Activated naive CD8-positive, alpha-beta T cell treated with anti-CD3 and anti-CD28 coated beads, Interleukin-2, amount 10 ng/mL, durations not matched to agents 7 days and 5 days (primary cell): ENCODE data around the gene USP12. TPM values are rescaled to one million over a fixed set of nuclear protein-coding genes. Genes with fewer than 3 reads are reported as not detected.

ENCODE experiments used
- ATAC-seq: fragments of 150-1000 bp; cut with Tn5 transposase; one replicate; pipeline ENCODE4 v1.10.0; 2021; ENCODE audit warnings: low read depth, moderate library complexity
- POLR2A ChIA-PET: fragments of 350-600 bp; sonication (Branson Sonifier 250); formaldehyde crosslinking; loops from one replicate; lab custom pipeline; 2021; ENCODE audit warnings: antibody characterized with exemption; lab: Charles Lee
- DNase-seq: peaks from one replicate; pipeline ENCODE4 v3.0.0; 2021
- H3K27ac Mint-ChIP-seq: one replicate; pipeline ENCODE4 v1.8.0; 2022; ENCODE audit warnings: mild to moderate bottlenecking, mixed read lengths
- H3K27me3 Mint-ChIP-seq: one replicate; pipeline ENCODE4 v1.8.0; 2022; ENCODE audit warnings: mild to moderate bottlenecking, moderate library complexity, mixed read lengths
- H3K36me3 Mint-ChIP-seq: one replicate; pipeline ENCODE4 v1.8.0; 2021; ENCODE audit warnings: mild to moderate bottlenecking, mixed read lengths
- H3K4me1 Mint-ChIP-seq: one replicate; pipeline ENCODE4 v1.8.0; 2021; ENCODE audit warnings: mixed read lengths
- H3K4me3 Mint-ChIP-seq: one replicate; pipeline ENCODE4 v1.8.0; 2022; ENCODE audit warnings: mild to moderate bottlenecking, moderate library complexity, mixed read lengths
- H3K9me3 Mint-ChIP-seq: one replicate; pipeline ENCODE4 v1.8.0; 2021; ENCODE audit warnings: mixed read lengths
- total RNA-seq, 2 experiments: library from RNA; stranded (reverse); gene quantifications; one replicate each; pipeline ENCODE4 v1.2.3, GENCODE V29; 2021

USP12 gene
- total RNA-seq, 2 experiments from 2014 or later, result 21.4 to 23.9 TPM

DNA sequence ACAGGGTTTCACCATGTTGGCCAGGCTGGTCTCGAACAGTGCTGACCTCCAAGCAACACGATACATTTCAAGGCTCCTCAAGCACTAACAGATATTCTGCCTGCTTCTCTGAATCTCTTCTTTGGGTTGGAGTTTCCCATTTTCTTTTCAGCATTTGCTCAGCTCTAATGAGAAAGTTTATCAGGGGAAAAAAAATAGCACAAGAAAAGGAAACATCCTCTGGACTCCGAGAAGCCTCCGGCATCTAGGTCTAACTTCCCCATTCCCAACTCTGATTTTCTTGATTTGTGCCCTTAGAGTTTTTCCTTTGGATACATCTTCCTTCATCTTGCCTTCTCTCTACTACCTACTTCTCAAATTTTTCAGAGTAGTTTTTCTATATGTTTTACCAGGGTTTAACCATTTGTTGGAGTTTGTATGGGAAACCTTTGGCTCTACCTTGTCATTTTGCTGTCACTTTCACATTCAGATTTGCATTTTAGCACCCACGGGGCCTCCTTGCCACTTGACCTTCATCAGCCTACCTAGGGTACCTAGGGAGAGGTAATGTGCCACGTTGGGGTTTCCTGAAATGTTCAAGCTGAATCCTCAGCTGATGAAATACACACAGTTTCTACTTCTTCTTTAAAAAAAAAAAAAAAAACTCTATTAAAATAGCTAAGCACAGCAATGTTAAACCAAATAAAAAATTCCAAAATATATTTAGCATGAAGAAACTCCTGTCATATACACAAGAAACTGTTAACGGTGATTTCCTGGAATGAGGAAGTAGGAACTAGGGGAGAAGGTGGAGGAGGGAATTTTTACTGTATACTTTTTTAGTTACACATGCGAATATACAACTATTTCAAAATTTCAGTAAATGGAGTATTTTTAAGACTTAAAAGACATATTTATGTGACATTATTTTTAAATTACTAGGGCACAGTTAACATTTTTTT is 5.1 kb upstream of the USP12 start:
- Mint-ChIP-seq H3K4me3 (no peak overlapping the region), H3K27me3 (peaks cover 3% of the 10 kb centered on the region), H3K4me1 (peaks cover 13% of the 10 kb centered on the region), H3K27ac (no peak overlapping the region), H3K9me3 (no peaks in the 10 kb centered on the region), H3K36me3 (no peaks in the 10 kb centered on the region)
- POLR2A ChIA-PET, result no interaction called here
- DNase-seq, result no peak
- ATAC-seq, result no peak

DNA sequence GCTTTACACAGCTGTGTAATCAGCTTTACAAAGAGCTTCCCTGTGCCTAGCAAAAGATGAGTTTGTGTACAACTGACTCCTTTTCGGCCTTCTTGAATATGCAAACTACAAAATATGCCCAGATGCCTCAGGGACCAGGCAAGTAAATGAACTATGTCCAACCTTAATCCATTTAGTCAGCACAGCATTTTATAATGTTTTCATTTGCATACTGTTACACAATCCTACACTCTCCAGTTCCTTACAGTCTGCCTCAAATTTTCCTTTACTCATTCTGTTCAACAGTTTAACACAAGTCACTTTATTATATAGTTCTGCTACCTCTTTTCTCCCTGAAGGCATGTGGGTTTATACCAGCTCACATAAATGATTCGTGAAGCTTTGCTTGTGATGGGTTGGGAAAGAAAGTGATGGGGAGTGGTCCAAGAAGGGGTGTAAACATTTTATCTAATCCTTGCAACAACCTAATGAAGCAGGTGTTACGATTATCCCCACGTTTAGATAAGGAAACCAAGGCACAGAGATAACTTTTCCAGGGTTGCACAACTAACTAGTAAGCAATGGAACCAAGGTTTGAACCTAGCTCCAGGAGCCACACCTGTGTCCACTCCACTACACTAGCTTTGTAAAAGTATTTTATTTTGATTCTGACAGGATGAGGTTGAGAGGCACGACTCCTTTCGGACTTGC is 3.3 kb upstream of the USP12 start:
- POLR2A ChIA-PET, result interaction anchor here (0.7 to 1.3 kb wide), 3 partner anchors 43 to 198 kb away, joined by 3 read pairs; partner anchors contain the start of gene RPL21
- Mint-ChIP-seq H3K9me3 (no peaks in the 10 kb centered on the region), H3K27ac (no peak overlapping the region), H3K4me1 (peaks cover 18% of the 10 kb centered on the region), H3K27me3 (peaks cover 3% of the 10 kb centered on the region), H3K36me3 (no peaks in the 10 kb centered on the region), H3K4me3 (no peak overlapping the region)
- DNase-seq (no peak), ATAC-seq (no peak)

DNA sequence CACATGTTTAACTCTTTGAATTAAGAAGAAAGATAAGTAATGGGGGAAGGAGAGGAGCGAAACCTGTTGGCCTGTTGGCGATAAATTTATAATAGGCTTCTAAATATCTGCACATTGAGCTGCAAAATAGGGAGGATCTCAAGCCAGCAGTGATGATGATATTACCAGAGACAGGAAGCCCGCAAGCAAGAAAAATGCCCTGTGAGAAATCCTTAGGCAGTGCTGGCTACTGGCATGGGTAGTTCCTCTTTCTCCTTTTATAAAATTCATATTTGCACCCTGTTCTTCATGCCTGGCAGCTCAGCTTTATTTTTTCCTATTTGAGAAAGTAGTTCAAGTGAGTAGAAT is 858 bp upstream of the USP12 start:
- H3K4me3 Mint-ChIP-seq, result peak overlapping the region; percentile 85
- ATAC-seq, result no peak
- peak overlapping the region; percentile 88 for H3K27ac Mint-ChIP-seq
- H3K4me1 Mint-ChIP-seq, result peaks cover 30% of the 10 kb centered on the region
- no peaks in the 10 kb centered on the region for H3K36me3 Mint-ChIP-seq
- no peaks in the 10 kb centered on the region for H3K27me3 Mint-ChIP-seq
- no peaks in the 10 kb centered on the region for H3K9me3 Mint-ChIP-seq
- POLR2A ChIA-PET, result interaction anchor here (0.8 to 1.0 kb wide), 3 partner anchors 41 to 190 kb away, joined by 3 read pairs; partner anchors contain the start of gene RPL21
- no peak for DNase-seq

DNA sequence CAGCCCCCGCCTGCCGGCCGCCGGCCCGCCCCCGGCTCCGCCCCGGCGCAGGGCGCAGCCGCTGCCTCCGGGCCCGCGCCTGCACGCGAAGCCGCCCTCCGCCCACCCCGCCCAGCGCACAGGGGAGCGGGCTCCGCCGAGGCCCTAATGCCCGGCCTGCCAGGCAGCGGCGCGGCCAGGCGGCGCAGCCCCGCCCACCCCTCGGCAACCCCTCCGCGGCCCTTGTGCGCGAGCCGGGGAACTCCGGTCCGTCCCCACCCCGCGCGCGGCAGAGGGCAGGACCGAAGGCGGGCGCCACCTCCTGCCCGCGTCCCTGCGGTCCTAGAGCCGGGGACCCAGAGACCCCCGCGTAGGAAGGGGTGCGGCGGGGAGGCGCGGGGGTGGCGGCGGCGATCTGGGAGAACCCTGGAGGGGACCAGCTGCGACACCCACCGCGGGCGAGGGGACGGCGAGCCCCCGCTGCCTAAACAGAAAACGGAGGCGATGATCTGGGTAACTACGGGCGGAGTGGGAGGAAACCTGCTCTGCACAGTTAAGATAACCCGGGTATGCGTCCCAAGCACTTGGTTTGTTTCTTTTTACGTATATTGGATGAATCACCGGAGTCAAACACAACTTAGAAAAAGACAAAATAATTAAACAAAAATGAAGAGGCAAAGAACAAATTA is 350 bp upstream of the USP12 start:
- H3K9me3 Mint-ChIP-seq, result no peaks in the 10 kb centered on the region

DNA sequence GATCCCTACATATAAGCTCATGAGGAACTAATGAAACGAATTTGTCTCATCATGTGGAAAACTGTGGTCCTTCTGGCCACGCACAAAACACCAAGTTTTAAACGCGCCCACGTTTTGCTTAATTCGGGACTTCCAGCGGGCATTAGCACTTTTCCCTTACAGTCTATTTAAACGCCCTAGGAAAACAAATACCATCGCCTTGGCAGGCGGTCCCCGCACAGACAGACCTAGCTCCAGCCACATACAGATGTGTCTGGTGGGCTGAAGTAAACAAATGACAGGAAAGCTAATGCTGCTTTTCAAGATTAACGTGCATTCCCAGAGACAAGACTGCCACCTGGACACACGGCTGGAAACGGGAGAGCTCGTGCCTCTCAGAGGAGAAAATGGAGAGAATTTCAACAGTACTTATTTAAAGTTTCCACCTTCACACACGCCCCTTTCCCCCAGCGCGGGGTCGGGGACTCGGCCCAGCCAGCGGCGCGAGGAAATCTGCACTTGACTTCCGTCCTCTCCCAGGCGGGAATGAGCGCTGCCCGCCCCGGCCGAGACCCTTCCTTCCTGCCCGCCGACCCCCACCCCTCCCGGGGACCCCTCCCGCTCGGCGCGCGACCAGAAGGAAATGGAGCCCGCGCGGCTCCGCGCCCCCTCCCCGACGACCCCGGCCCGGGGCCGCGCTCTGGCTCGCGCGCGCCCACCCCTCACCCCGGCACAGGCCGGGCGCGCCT is 931 bp downstream of the USP12 start:
- POLR2A ChIA-PET, result interaction anchor here (0.9 to 1.0 kb wide), 2 partner anchors 39 to 126 kb away, joined by 3 to 8 read pairs; no protein-coding TSS in a partner anchor
- Mint-ChIP-seq H3K27me3 (no peaks in the 10 kb centered on the region), H3K9me3 (no peaks in the 10 kb centered on the region), H3K4me3 (peak overlapping the region; percentile 95), H3K4me1 (peaks cover 36% of the 10 kb centered on the region), H3K36me3 (no peaks in the 10 kb centered on the region), H3K27ac (peak overlapping the region; percentile 98)
- ATAC-seq (no peak), DNase-seq (peak; percentile 57)

More for the DNA sequence above, 350 bp upstream of the USP12 start:
- Mint-ChIP-seq H3K27me3 (no peaks in the 10 kb centered on the region), H3K27ac (peak overlapping the region; percentile 88), H3K4me3 (peak overlapping the region; percentile 85), H3K36me3 (no peaks in the 10 kb centered on the region), H3K4me1 (peaks cover 33% of the 10 kb centered on the region)
- ATAC-seq, result peak; percentile 90
- POLR2A ChIA-PET, result interaction anchor here (0.8 to 1.0 kb wide), 2 partner anchors 79 to 190 kb away, joined by 3 read pairs; partner anchors contain the start of gene RPL21
- peak; percentile 92 for DNase-seq

DNA sequence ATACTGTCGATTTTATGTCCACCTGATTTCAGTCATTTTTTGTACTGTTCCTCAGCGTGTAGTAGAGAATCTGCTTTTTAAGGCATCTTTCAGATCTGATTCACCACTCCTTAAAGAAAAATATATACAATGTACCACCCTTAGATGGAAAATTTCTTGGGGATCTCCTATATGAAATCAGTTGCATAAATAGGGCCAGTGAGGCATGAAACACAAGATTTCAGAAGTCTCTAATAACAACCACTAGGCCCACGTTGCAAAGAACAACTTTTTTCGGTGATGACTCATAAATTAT is 1.4 kb downstream of the USP12 start:
- DNase-seq, result no peak
- POLR2A ChIA-PET, result interaction anchor here (0.9 to 1.0 kb wide), 2 partner anchors 38 to 125 kb away, joined by 3 to 8 read pairs; no protein-coding TSS in a partner anchor
- ATAC-seq, result no peak

DNA sequence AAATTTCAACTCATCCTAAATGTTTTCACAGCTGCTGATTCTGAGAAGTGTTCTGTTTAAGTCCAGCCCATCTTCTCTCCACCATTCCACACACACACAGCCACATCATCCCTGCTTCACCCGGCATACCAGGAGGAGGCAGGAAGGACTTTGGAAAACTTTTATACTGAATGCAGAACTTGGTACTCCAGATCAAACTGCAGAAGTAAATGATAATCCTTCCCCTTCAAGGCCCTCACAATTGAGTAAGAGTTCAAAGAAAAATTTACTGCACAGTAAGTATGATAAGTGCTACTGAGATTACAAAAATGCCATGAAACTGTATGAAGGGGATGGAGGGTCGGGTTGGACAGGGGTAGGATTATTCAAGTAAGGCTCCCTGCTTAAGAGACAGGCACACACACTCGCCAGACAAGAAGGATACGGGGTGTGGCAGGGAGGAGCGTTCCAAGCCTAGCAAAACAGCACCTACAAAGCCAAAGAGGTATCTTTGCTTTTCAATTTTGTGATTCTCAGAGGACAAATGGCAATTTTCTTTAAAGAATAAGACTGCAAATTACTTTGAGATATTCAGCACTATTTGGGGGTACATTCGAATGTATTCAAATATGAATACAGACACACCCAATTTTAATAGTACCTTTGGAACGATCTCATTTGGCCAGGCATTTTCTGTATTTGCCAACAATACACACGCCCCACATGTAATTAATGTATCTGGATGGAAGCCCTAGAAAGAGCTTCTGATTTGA is 2.5 kb downstream of the USP12 start:
- no peak for ATAC-seq
- Mint-ChIP-seq H3K27ac (no peak overlapping the region), H3K4me1 (peaks cover 41% of the 10 kb centered on the region), H3K36me3 (peaks cover 6% of the 10 kb centered on the region), H3K27me3 (no peaks in the 10 kb centered on the region), H3K4me3 (peak overlapping the region; percentile 31), H3K9me3 (no peaks in the 10 kb centered on the region)
- DNase-seq, result no peak
- POLR2A ChIA-PET, result interaction anchor here (1.3 kb wide), 1 partner anchor 38 kb away, joined by 3 read pairs; no protein-coding TSS in a partner anchor

More for the DNA sequence above, 1.4 kb downstream of the USP12 start:
- Mint-ChIP-seq H3K27ac (peak overlapping the region; percentile 98), H3K4me1 (peaks cover 38% of the 10 kb centered on the region), H3K36me3 (peaks cover 3% of the 10 kb centered on the region), H3K4me3 (peak overlapping the region; percentile 95), H3K9me3 (no peaks in the 10 kb centered on the region), H3K27me3 (no peaks in the 10 kb centered on the region)

DNA sequence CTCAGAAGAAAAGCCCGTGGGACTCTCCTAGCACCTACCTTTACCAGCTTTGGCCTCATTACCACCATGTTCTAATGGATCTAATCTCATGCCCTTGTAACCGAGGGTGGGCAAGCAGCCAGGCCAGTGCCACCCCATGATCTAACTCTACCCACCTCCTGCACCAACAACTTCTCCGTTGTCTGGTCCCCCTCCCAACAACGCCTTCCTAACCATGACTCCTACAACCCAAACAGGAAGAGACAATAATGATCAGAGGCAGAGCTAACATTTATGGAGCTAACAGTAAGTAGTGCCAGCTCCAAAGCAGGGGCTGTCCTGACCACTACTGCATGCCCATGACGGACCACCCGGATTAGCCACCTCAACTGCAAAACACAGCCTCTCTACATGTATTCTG is 3.5 kb downstream of the USP12 start:
- no peak for DNase-seq
- Mint-ChIP-seq H3K4me1 (peaks cover 45% of the 10 kb centered on the region), H3K4me3 (peak overlapping the region; percentile 7), H3K27ac (no peak overlapping the region), H3K36me3 (peaks cover 9% of the 10 kb centered on the region), H3K27me3 (no peaks in the 10 kb centered on the region), H3K9me3 (no peaks in the 10 kb centered on the region)
- ATAC-seq, result no peak
- POLR2A ChIA-PET, result interaction anchor here (1.2 kb wide), 1 partner anchor 37 kb away, joined by 5 read pairs; no protein-coding TSS in a partner anchor

DNA sequence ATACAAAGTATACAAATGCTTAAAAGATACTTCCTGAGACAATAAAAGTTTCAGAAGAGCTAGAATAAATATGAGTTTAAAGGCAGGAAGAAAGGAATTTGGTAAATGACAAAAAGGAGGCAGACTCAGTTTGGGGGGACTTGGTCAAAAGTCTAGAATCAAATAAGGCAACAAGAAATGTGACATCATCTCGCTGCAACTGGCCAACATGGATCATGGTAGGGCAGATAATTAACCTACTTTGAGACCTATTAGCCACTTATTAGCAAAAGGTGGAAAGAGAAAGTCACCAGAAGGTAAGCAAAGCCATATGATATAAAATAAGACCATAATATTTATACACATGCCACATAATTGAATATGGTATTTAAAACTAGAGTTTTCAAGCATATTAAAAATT is 5.3 kb downstream of the USP12 start:
- no peak overlapping the region for H3K4me3 Mint-ChIP-seq
- DNase-seq, result no peak
- no peak overlapping the region for H3K27ac Mint-ChIP-seq
- peaks cover 46% of the 10 kb centered on the region for H3K4me1 Mint-ChIP-seq
- POLR2A ChIA-PET, result interaction anchor here (1.6 kb wide), 1 partner anchor 9 kb away, joined by 3 read pairs; no protein-coding TSS in a partner anchor
- no peak for ATAC-seq
- no peaks in the 10 kb centered on the region for H3K9me3 Mint-ChIP-seq
- no peaks in the 10 kb centered on the region for H3K27me3 Mint-ChIP-seq
- H3K36me3 Mint-ChIP-seq, result peaks cover 14% of the 10 kb centered on the region

DNA sequence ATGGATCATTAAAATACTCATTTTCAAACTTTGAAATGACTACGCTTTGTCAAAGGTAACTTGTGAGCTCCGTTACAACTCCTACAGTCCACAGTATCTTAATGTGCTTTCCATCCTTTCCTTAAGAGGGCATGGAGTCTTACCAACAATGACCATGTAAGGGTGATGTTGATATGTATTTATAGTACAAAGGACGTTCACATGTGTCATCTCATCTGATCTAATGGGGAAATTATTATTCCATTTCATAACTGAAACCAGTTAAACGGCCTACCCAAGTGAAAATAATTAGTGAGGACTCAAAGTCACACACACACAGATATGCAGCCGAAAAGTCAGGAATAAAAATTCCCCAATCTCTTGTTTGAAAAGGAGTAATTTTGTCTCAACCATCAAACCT is 9.6 kb downstream of the USP12 start:
- Mint-ChIP-seq H3K27ac (no peak overlapping the region), H3K27me3 (no peaks in the 10 kb centered on the region), H3K9me3 (peaks cover 5% of the 10 kb centered on the region), H3K36me3 (peaks cover 35% of the 10 kb centered on the region), H3K4me3 (no peak overlapping the region), H3K4me1 (peaks cover 40% of the 10 kb centered on the region)
- no peak for ATAC-seq
- POLR2A ChIA-PET, result no interaction called here
- DNase-seq, result no peak

DNA sequence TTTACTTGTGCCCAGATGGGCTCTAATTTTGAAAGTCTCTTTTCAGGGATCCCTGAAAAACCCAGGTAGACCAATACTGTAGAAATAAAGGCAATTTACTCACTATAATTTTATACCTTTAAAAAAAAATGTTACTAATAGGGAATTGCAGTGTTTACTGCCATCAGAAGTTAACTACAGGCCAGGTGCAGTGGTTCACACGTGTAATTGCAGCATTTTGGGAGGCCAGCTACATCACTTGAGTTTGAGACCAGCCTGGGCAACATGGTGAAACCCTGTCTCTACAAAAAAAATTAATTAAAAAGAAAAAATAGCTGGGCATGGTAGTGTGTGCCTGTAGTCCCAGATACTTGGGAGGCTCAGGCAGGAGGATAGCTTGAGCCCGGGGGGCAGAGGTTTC is 10.2 kb downstream of the USP12 start:
- Mint-ChIP-seq H3K4me1 (peaks cover 38% of the 10 kb centered on the region), H3K9me3 (peaks cover 8% of the 10 kb centered on the region), H3K27ac (no peak overlapping the region), H3K4me3 (no peak overlapping the region), H3K27me3 (no peaks in the 10 kb centered on the region), H3K36me3 (peaks cover 40% of the 10 kb centered on the region)
- DNase-seq (no peak), ATAC-seq (no peak)
- POLR2A ChIA-PET, result no interaction called here
